ENCODE measurements around the gene NRF1.

Gene NRF1

DNA sequence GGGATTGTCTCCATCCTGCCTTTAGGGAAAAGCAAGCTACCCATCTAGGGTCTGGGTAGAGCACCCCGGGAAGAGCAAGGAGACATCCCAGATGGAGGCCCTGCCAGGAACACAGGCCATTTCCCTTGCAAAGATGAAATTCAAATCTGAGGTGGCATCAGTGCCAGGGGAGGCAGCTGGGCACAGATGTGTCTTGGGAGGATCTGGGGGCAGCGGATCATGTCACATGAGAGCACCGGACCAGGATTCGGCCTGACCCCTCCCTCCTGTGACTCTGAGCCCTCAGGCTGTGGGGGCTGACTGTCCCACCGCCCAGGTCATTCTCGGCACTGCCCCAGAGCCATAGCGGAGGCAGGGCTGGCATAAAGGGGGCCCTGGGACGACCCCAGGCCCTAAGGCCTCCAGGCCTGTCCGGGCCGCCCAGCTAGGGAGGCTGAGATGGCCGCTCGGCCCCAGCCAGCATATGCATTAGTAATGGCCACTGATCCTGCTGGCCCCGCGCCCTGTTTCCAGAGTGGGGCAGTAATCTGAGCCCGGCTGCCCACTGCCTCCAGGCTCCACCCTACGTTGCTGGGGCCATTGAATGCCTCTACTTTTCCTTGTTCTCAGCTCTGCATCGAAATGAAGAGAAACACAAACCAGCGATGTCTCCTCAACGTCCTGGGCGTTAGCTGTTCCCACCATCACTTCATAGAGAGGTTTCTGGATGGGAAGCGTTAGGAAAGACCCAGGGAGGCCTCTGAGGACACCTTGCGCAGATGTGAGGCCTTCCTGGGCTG, 192.8 kb downstream of the NRF1 start:
- DNase-seq, result no peak

DNA sequence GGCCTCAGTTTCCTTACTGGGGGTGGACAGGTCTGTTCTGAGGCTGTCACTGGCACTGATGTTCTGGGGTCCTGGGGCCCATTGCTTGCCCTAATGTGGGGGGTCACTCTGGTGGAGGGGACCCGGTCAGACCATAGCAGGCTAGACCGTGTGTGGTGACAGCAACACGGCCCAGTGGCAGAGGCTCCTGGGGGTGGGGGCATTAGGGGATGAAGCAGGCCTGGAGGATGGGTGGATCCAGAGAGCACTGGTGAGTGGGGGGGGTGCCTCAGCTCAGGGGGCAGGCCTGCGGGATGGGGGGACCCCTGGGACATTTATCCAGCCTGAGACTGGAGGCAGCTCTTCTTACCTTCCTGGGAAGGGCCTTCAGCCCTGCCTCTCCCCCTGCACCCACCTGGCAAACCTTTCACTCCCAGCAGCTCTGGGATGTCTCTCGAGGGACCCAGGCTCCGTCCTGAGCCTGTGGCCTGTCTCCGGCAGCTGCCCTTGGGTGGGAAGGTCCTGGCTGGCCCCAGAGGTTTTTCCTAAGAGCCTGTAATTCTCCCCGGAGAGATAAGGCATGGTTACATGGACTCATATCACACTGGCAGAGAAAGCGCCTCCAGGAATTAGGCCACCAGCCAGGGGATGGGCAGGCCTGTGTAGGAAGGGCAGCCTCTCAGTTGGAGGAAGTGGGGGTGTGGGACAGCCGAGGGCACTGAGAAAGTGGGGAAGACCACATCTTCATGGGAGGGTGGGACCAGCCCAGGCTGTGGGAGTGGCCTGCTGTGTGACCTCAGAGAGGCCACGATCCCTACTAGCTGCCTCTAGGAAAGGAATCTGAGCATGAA, 193.6 kb downstream of the NRF1 start:
- no peak for DNase-seq

Data from fibroblast of skin of abdomen (primary cell).